Brain microvascular endothelial cell (primary cell): Measurements from ENCODE around the gene ACOT2.

ENCODE experiments used
- DNase-seq: peaks from one replicate; pipeline ENCODE4 v3.0.0-alpha.2; 2020
- H3K27ac ChIP-seq: fragments of 250-450 bp; sonication (Bioruptor Pico); 2 replicates; pipeline ENCODE4 v1.5.1; 2020; ENCODE audit warnings: mild to moderate bottlenecking, moderate library complexity
- H3K27me3 ChIP-seq: fragments of 250-450 bp; sonication (Bioruptor Pico); replicated peaks from 2 replicates; pipeline ENCODE4 v1.5.1; 2020; ENCODE audit warnings: mild to moderate bottlenecking
- H3K36me3 ChIP-seq: fragments of 250-450 bp; sonication (Bioruptor Pico); replicated peaks from 2 replicates; pipeline ENCODE4 v1.5.1; 2020; ENCODE audit warnings: mild to moderate bottlenecking
- H3K4me3 ChIP-seq: 2 replicates; pipeline ENCODE4 v1.5.1; 2011; ENCODE audit warnings: low read depth, mild to moderate bottlenecking, control low read depth, low read length, moderate library complexity
- in situ Hi-C: cut with HindIII; loops from 2 replicates; pipeline ENCODE4 v1.10.0; 2017; ENCODE audit warnings: low sequenced_read_pairs, low pct_ligation_motif_present
- TF ChIP-seq, protein P1 (sequence below): IDR thresholded peaks from 2 replicates; pipeline ENCODE4 v1.5.1; 2011; ENCODE audit warnings: low read depth, mild to moderate bottlenecking, moderate library complexity, low read length, control low read depth, inconsistent platforms; ENCODE audit errors: missing control alignments

ACOT2 gene

DNA sequence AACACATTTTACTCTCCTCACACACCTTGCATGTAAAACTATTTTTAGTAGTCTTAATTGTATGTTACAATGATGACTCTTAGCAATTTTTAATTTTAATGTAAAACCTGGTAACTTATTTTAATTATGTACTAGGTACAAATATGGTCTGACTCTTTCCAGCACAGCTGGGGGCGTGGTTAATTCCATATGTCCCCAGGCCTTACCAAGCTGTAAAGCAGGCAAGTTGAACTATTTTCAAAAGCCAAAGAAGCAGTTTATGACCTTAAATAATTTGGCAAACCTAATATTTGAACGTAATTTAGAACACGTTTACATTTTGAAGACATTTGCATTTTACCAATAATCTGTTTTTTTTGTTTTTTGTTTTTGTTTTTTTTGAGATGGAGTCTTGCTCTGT is 34.0 kb downstream of the ACOT2 start:
- TF ChIP-seq, protein P1, sequence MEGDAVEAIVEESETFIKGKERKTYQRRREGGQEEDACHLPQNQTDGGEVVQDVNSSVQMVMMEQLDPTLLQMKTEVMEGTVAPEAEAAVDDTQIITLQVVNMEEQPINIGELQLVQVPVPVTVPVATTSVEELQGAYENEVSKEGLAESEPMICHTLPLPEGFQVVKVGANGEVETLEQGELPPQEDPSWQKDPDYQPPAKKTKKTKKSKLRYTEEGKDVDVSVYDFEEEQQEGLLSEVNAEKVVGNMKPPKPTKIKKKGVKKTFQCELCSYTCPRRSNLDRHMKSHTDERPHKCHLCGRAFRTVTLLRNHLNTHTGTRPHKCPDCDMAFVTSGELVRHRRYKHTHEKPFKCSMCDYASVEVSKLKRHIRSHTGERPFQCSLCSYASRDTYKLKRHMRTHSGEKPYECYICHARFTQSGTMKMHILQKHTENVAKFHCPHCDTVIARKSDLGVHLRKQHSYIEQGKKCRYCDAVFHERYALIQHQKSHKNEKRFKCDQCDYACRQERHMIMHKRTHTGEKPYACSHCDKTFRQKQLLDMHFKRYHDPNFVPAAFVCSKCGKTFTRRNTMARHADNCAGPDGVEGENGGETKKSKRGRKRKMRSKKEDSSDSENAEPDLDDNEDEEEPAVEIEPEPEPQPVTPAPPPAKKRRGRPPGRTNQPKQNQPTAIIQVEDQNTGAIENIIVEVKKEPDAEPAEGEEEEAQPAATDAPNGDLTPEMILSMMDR = no peak
- in situ Hi-C loops = no loop called here
- Histone ChIP-seq H3K27ac (no peak overlapping the region), H3K36me3 (no peaks in the 10 kb centered on the region), H3K4me3 (no peak overlapping the region), H3K27me3 (no peaks in the 10 kb centered on the region)
- no peak for DNase-seq

DNA sequence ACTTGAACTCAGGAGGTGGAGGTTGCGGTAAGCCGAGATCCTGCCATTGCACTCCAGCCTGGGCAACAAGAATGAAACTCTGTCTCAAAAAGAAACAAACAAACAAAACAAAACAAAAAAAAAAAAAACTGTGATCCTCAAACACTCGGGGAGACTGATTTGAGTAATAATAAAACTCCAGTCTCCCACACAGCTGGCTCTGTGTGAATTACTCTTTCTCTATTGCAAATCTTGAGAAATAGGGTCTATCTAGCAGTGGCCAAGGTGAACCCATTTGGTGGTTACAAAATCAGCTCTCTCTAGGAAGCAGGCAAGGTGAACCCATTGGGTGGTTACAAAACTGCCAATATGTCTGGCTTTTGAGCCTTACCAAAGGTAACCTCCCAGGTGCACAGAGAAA is 37.3 kb downstream of the ACOT2 start:
- no peak overlapping the region for H3K4me3 ChIP-seq
- TF ChIP-seq, protein P1 = no peak
- in situ Hi-C loops = no loop called here
- H3K27ac ChIP-seq = no peak overlapping the region
- H3K27me3 ChIP-seq = no peaks in the 10 kb centered on the region
- no peaks in the 10 kb centered on the region for H3K36me3 ChIP-seq
- DNase-seq = no peak

- no peaks in the 10 kb centered on the region for H3K36me3 ChIP-seq
- in situ Hi-C loops = no loop called here
- no peak overlapping the region for H3K27ac ChIP-seq
- TF ChIP-seq, protein P1 = no peak
- DNase-seq = no peak
- no peaks in the 10 kb centered on the region for H3K27me3 ChIP-seq
- no peak overlapping the region for H3K4me3 ChIP-seq
These were observed 38.2 kb downstream of the ACOT2 start for GRCh38 chr14:73607241-73607640.

- TF ChIP-seq, protein P1 = no peak
- no peak for DNase-seq
- Histone ChIP-seq H3K4me3 (no peak overlapping the region), H3K27me3 (no peaks in the 10 kb centered on the region), H3K27ac (no peak overlapping the region), H3K36me3 (no peaks in the 10 kb centered on the region)
- in situ Hi-C loops = no loop called here
These were observed 41.7 kb downstream of the ACOT2 start for GRCh38 chr14:73610687-73611086.

DNA sequence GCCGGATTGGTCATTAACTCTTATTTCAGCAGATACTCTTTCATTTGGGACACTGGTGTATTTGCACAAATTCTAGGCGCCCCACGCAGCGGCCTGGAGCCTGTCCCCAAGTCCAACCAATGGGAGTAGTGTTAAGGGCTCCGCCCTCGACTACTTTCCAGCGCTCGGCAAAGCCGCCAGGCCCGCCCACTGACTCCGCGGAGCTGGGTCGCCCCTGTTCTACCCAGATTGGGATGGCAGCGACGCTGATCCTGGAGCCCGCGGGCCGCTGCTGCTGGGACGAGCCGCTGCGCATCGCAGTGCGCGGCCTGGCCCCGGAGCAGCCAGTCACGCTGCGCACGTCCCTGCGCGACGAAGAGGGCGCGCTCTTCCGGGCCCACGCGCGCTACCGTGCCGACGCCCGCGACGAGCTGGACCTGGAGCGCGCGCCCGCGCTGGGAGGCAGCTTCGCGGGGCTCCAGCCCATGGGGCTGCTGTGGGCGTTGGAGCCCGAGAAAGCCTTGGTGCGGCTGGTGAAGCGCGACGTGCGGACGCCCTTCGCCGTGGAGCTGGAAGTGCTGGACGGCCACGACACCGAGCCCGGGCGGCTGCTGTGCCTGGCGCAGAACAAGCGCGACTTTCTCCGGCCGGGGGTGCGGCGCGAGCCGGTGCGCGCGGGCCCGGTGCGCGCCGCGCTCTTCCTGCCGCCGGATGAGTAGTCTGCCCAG is 43.5 kb downstream of the ACOT2 start, which contains the start of gene ACOT6:
TSS of gene ACOT6 (plus strand) at position 179 of the 707 bp plus-strand sequence. CDS start at position 234, 55 bp downstream.
- in situ Hi-C loops = no loop called here
- Histone ChIP-seq H3K27ac (peak within 1 kb of the TSS; percentile 30), H3K27me3 (no peaks in the 10 kb centered on the region), H3K4me3 (peak within 1 kb of the TSS; percentile 60), H3K36me3 (no peaks in the 10 kb centered on the region)
- TF ChIP-seq, protein P1 = no peak
- peak; percentile 56 for DNase-seq

- in situ Hi-C loops = no loop called here
- H3K27me3 ChIP-seq = no peaks in the 10 kb centered on the region
- TF ChIP-seq, protein P1 = no peak
- peak overlapping the region; percentile 60 for H3K4me3 ChIP-seq
- H3K27ac ChIP-seq = no peak overlapping the region
- no peak for DNase-seq
- no peaks in the 10 kb centered on the region for H3K36me3 ChIP-seq
These were observed 44.0 kb downstream of the ACOT2 start for GRCh38 chr14:73613046-73613383.
